ENCODE results near the gene SIM2.
"Not testable (repeated sequence)": the region's sequence is repeated elsewhere in the genome, so short reads cannot be mapped to it uniquely, and the experiment has no call there.

Gene SIM2, protein sequence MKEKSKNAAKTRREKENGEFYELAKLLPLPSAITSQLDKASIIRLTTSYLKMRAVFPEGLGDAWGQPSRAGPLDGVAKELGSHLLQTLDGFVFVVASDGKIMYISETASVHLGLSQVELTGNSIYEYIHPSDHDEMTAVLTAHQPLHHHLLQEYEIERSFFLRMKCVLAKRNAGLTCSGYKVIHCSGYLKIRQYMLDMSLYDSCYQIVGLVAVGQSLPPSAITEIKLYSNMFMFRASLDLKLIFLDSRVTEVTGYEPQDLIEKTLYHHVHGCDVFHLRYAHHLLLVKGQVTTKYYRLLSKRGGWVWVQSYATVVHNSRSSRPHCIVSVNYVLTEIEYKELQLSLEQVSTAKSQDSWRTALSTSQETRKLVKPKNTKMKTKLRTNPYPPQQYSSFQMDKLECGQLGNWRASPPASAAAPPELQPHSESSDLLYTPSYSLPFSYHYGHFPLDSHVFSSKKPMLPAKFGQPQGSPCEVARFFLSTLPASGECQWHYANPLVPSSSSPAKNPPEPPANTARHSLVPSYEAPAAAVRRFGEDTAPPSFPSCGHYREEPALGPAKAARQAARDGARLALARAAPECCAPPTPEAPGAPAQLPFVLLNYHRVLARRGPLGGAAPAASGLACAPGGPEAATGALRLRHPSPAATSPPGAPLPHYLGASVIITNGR

GRCh38 chr21:36698981-36699545 is at the start of gene SIM2:
Gene SIM2 (plus strand): TSS chr21:36699115. CDS start chr21:36699747, 632 bp downstream.
- DNase-seq (ENCODE audit: low spot score), result peak; percentile 84

- no peak for DNase-seq (ENCODE audit: low spot score)
Observed at GRCh38 chr21:36654324-36654723, 44.6 kb upstream of the SIM2 start.

- no peak for DNase-seq (ENCODE audit: low spot score)
Observed at GRCh38 chr21:36654796-36655325, 44.1 kb upstream of the SIM2 start.

- no peak for DNase-seq (ENCODE audit: low spot score)
Observed at GRCh38 chr21:36656138-36656537, 42.8 kb upstream of the SIM2 start.

- DNase-seq (ENCODE audit: low spot score), result not testable (repeated sequence)
Observed at GRCh38 chr21:36657290-36657689, 41.6 kb upstream of the SIM2 start.

DNA sequence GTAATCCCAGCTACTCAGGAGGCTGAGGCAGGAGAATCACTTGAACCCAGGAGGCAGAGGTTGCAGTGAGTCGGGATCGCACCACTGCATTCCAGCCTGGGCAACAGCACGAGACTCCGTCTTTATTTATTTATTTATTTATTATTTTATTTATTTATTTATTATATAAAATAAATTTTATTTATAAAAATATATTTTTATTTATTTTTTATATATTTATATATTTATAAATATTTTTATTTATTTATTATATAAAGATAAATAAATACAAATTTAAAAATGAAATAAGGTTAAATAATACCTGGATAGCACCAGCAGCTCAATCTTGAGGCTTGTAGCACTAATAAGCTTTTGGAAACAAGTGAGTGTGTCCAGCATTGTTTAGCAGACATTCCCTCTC is 40.9 kb upstream of the SIM2 start:
- no peak for DNase-seq (ENCODE audit: low spot score)

DNA sequence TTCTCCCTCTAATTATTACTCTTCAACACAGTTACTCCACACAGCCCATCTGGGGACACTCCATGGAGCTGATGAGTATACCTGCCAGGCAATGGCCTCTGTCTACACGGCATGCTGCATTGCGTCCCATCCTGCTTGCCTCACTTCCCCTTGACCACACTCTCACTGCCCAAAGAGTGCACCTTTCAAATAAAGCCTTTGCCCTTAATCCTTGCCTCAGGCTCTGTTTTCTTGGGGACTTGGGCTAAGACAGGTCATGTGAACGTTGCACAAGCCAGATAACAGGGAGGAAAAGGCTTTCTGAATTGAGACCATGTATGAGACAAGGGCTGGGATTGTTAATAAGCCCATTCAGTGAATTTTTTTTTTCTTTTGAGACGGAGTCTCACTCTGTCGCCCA is 40.0 kb upstream of the SIM2 start:
- no peak for DNase-seq (ENCODE audit: low spot score)

DNA sequence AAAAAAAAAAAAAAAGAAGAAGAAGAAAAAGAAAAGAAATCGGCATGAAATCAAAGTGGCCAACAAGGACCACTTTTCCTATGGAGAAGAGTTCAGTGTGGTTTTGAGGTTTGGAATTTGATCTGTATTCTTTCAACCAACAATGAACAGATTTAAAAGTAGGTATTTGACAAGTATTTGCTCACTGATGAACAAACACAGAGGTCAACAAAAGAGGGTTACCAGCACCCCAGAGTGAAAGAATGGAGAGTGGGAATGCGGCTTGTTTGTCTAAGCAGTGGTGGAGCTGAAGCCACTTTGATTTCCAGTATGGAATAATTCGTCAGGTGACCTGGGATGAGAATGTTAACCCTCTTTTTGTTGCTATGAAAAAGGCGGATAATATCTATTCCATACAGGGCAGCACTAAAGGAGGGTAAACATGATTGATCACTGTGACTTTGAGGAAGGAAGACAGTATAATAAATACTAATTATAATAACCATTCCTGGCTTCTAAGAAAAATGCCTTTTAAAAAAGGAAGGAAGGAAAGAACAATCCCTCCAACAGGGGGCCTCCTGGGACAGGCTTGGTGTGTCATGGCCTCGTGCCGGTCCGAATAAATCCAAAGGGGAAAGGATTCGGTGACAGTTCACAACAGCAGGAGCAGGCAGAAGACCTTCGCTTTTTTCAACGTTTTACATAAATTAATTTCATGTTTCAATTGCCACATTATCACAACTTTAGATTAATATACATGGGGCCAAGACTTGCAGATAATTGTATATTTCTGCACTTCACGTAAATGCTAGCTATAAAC is 37.2 kb upstream of the SIM2 start:
- peak; percentile 80 for DNase-seq (ENCODE audit: low spot score)

DNA sequence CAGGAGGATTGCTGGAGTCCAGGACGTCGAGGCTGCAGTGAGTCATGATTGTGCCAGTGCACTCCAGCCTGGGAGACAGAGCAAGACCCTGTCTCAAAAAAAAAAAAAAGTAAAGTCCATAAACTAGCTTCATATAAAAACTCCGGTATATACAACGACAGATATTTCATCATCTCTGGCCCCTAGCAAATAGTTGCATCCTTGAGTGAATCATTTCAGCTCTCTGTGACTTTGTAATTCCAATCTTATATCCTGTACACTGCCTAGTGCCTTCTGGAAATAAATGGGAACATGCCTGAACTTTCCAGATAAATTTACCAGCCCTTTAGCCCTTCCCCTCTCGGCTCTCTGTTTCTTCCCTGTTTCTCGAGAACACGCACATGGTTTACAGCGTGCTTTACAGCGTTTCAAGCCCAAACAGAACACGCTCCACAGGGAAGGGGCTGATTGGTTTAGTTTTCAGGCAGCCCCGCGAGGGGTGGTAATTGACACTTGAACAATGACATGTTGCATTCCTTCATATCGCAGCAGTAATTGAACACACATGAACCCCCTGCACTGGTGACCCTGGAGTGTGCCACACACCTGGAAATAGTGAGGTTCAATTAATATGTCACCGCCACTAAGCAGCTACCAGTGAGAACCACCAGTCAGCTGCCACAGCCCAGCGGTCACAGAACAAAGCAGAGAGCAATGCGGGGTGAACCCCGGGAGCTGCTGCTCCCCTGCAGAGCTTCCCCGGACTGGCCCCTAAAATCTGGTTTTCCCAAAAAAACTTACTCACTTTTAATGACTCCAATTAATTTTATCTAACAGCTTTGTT is 35.7 kb upstream of the SIM2 start:
- no peak for DNase-seq (ENCODE audit: low spot score)

- DNase-seq (ENCODE audit: low spot score), result no peak
Observed at GRCh38 chr21:36664662-36664990, 34.3 kb upstream of the SIM2 start.

GRCh38 chr21:36665806-36666205 is 33.1 kb upstream of the SIM2 start:
- DNase-seq (ENCODE audit: low spot score), result no peak

GRCh38 chr21:36668713-36669112 is 30.2 kb upstream of the SIM2 start:
- no peak for DNase-seq (ENCODE audit: low spot score)

GRCh38 chr21:36671836-36672235 is 27.1 kb upstream of the SIM2 start:
- DNase-seq (ENCODE audit: low spot score), result no peak

- DNase-seq (ENCODE audit: low spot score), result not testable (repeated sequence)
Observed at GRCh38 chr21:36672296-36672695, 26.6 kb upstream of the SIM2 start.

DNA sequence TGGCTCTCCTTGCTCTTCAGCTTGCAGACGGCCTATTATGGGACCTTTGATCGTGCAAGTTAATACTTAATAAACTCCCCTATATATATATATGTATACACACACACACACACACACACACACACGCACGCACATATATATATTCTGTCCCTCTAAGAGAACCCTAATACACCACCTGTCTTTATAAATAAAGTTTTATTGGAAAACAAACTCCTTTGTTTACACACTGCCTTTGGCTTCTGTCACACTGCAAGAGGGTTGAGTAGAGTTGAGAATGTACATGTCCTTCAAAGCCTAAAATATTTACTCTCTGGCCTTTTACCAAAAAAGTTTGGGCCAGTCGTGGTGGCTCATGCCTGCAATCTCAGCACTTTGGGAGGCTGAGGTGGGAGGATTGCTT is 26.2 kb upstream of the SIM2 start:
- no peak for DNase-seq (ENCODE audit: low spot score)

- no peak for DNase-seq (ENCODE audit: low spot score)
Observed at GRCh38 chr21:36676039-36676950, 22.6 kb upstream of the SIM2 start.

- DNase-seq (ENCODE audit: low spot score), result no peak
Observed at GRCh38 chr21:36677443-36677842, 21.5 kb upstream of the SIM2 start.

DNA sequence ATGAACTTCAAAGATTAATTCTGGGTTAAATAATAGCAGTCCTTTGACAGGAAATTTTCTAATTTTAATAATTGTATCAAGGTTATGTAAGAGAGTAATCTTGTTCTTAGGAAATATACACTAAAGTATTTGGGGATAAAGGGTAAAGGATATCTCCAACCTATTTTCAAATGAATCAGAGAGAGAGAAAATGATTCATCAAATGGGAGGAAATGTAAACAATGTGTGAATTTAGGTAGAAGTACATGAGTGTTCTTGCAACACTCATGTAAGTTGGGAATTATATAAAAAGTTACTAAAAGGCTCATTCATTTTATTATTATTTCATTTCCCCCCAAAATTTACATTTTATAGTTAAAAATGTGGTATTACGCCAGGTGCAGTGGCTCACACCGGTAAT is 20.4 kb upstream of the SIM2 start:
- DNase-seq (ENCODE audit: low spot score), result no peak

DNA sequence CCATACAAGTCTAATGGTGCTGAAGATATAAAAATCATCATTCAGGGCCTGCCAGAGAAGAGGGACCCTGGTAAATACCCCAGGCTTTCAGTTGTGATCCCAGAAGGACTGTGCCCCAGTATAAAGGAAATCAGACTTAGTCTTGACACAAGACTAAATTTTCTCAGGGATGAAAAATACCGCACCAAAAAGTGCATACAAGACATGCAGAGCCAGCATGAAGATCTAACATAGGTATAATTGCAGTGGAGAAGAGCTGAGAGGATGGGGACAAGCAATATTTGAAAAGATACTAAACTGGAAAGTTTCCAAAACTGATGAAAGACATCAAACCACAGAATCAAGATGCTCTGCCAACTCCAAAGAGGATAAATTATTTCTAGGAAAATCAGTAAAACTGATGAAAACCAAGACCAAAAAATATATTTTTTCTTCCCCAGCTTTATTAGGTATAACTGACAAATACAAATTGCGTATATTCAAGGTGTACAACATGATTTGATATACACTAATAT is 17.7 kb upstream of the SIM2 start:
- DNase-seq (ENCODE audit: low spot score), result no peak
